ENCODE data around the gene CLIP1.

DNA sequence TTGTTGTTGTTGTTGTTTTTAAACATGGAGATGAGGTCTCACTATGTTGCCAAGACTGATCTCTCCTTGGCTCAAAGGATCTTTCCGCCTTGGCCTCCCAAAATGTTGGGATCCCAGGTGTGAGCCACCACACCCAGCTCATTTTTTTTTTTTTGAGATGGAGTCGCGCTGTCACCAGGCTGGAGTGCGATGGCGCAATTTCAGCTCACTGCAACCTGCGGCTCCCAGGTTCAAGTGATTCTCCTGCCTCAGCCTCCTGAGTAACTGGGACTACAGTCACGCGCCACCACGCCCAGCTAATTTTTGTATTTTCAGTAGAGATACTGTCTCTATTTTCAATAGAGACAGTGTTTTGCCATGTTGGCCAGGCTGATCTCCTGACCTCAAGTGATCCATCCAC, 4.9 kb upstream of the CLIP1 start:
- TF ChIP-seq, protein P1, sequence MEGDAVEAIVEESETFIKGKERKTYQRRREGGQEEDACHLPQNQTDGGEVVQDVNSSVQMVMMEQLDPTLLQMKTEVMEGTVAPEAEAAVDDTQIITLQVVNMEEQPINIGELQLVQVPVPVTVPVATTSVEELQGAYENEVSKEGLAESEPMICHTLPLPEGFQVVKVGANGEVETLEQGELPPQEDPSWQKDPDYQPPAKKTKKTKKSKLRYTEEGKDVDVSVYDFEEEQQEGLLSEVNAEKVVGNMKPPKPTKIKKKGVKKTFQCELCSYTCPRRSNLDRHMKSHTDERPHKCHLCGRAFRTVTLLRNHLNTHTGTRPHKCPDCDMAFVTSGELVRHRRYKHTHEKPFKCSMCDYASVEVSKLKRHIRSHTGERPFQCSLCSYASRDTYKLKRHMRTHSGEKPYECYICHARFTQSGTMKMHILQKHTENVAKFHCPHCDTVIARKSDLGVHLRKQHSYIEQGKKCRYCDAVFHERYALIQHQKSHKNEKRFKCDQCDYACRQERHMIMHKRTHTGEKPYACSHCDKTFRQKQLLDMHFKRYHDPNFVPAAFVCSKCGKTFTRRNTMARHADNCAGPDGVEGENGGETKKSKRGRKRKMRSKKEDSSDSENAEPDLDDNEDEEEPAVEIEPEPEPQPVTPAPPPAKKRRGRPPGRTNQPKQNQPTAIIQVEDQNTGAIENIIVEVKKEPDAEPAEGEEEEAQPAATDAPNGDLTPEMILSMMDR (IDR thresholded peaks at IDR 0.05; ENCODE audit: low read depth, low read length): no peak
- TF ChIP-seq EZH2phosphoT487 (IDR thresholded peaks at IDR 0.05; ENCODE audit: low read depth): no peak
